ENCODE data around the gene GSS. TPM values are rescaled to one million over a fixed set of nuclear protein-coding genes. Genes with fewer than 3 reads are reported as not detected.
A peak's percentile ranks its signal among the peaks of the same experiment; 100 is the strongest.

GSS gene
- total RNA-seq, 2 donors from 2014 or later = 59.7 to 74.2 TPM

DNA sequence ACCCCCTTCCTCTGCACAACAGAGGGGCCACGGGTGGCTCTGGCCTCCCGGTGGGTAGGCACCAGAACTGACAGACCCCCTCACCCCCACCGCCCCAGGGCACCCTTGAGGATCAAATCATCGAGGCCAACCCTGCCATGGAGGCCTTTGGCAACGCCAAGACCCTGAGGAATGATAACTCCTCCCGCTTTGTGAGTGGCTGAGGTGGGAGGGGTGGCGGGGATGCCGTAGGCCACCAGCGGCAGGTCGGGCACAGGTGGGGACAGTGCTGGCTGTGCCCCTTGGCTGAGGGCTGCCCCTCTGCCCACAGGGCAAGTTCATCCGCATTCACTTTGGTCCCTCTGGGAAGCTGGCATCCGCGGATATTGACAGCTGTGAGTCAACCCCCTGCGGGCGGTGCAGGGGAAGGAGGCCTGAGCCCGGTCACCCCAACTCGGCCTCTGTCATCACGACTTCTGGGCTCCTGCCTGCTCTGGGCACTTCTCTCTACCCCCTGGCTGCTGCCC is 29.2 kb upstream of the GSS start:
- ATAC-seq = no peak
- no peak for DNase-seq (ENCODE audit: low spot score in 2 of 2)

GRCh38 chr20:34983995-34984735 is 28.6 kb upstream of the GSS start:
- H3K36me3 Mint-ChIP-seq = no peaks in the 10 kb centered on the region
- peak overlapping the region in 1 of 2 donors; percentile 19 for H3K27ac Mint-ChIP-seq
- no peaks in the 10 kb centered on the region for H3K9me3 Mint-ChIP-seq
- DNase-seq (ENCODE audit: low spot score in 2 of 2) (no peak), ATAC-seq (no peak)

More for the DNA sequence above, 29.2 kb upstream of the GSS start:
- Mint-ChIP-seq H3K36me3 (no peaks in the 10 kb centered on the region), H3K9me3 (no peaks in the 10 kb centered on the region), H3K27ac (no peak overlapping the region)

GRCh38 chr20:34983089-34983820 is 27.6 kb upstream of the GSS start:
- DNase-seq (ENCODE audit: low spot score in 2 of 2) (no peak), ATAC-seq (no peak)
- peak overlapping the region; percentile 18 to 19 for H3K27ac Mint-ChIP-seq
- no peaks in the 10 kb centered on the region for H3K36me3 Mint-ChIP-seq
- H3K9me3 Mint-ChIP-seq = no peaks in the 10 kb centered on the region

DNA sequence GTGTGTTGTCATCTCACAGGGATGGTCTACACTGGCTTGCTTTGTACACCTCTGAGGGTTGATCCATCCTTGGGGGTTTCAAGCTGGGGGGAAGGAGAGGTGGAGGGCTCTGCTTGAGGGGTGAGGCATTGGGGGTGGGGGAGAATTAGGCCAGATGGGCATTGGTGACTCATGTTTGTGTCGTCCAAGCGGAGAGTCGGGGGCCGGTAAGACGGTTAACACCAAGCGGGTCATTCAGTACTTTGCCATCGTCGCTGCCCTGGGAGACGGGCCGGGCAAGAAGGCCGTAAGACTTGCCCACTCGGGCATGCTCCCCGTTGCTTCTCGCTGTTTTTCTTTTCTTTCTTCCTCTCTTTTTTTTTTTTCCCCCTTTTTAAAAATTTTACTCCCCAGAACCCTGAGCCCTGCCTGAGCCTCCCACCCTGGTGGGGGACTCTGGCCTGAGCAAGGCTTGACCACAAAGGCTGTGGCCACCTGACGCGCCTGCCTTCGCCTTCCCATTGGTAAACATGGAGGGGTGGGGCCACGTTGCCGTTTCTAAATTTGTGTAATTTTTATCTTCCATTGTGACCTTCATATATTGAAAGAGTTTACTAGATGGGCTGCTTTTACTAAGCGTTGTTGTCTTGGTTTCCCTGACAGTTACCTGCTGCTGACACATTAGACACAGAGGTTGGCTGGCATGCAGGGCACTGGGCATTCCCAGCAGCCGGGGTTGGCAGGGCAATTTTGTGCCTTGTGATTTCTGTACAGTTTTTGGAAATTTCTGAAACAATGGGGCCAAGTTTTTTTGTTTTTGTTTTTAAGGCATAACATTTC is 26.9 kb upstream of the GSS start:
- Mint-ChIP-seq H3K9me3 (no peaks in the 10 kb centered on the region), H3K36me3 (no peaks in the 10 kb centered on the region), H3K27ac (no peak overlapping the region)
- DNase-seq (ENCODE audit: low spot score in 2 of 2) (no peak), ATAC-seq (no peak)

DNA sequence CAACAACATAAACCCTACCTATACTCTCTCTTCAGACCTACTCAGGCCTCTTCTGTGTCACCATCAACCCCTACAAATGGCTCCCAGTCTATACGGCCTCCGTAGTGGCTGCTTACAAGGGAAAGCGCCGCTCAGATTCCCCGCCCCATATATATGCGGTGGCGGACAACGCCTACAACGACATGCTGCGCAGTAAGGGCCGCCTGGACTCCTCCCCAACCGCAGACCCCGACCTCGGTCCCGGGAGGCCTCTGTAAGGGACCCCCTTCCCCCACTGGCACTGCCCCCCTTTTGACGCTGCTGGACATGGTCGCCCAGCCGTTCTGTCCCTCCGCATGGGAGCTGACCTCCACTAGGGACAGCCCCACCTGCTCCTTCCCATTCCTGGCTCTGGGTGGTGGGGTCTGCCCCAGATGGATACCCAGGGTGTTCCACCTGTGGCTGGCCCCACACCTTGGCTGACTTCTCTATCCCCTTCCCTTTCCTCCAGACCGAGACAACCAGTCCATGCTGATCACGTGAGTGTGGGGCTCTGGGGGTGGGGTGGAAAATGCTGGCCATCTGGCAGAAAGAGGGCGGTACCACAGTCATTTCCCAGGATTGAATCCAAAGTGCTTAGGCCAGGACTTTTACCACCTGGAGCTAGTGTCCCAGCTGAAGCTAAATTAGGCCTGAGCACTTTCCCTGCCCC is 25.1 kb upstream of the GSS start:
- no peaks in the 10 kb centered on the region for H3K9me3 Mint-ChIP-seq

DNA sequence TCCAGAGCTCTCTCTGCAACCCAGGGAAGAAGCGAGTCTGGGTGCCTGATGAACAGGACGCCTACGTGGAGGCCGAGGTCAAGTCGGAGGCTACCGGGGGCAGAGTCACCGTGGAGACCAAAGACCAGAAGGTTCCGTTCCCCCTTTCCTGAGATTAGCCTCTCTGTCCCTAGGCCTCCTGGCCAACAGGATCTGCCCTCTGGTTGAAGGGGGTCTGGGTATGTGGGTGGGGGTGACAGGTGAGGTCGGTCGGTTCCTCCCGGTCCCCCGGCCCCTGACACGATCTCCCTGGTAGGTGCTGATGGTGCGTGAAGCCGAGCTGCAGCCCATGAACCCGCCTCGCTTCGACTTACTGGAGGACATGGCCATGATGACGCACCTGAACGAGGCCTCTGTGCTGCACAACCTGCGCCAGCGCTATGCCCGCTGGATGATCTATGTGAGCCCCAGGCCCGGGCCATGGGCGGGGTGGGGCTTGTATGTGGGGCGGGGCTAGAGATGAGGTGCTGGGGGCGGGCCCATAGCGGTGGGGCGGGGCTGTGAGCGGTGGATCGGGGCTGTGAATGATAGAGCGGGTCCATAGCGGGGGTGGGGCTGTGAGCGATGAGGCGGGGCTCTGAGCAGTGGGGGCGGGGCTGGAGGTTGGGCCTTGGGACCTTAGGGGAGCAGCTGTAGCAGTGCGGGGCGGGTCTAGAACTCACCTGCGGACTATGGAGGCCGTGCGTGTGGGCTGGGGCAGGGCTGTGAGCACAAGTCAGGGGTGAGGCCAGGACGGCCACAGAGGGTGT is 24.0 kb upstream of the GSS start:
- ATAC-seq (peak in 1 of 2 donors; percentile 48), DNase-seq (ENCODE audit: low spot score in 2 of 2) (no peak)
- no peak overlapping the region for H3K27ac Mint-ChIP-seq
- no peaks in the 10 kb centered on the region for H3K9me3 Mint-ChIP-seq
- H3K36me3 Mint-ChIP-seq = no peaks in the 10 kb centered on the region

More for the DNA sequence above, 25.1 kb upstream of the GSS start:
- ATAC-seq = no peak
- H3K27ac Mint-ChIP-seq = no peak overlapping the region
- no peak for DNase-seq (ENCODE audit: low spot score in 2 of 2)
- no peaks in the 10 kb centered on the region for H3K36me3 Mint-ChIP-seq

GRCh38 chr20:34978092-34978744 is 22.6 kb upstream of the GSS start:
- Mint-ChIP-seq H3K36me3 (no peaks in the 10 kb centered on the region), H3K27ac (no peak overlapping the region), H3K9me3 (no peaks in the 10 kb centered on the region)
- ATAC-seq = no peak
- no peak for DNase-seq (ENCODE audit: low spot score in 2 of 2)

GRCh38 chr20:34977365-34978091 is 21.9 kb upstream of the GSS start:
- Mint-ChIP-seq H3K27ac (no peak overlapping the region), H3K36me3 (no peaks in the 10 kb centered on the region), H3K9me3 (no peaks in the 10 kb centered on the region)
- no peak for DNase-seq (ENCODE audit: low spot score in 2 of 2)
- ATAC-seq = no peak

DNA sequence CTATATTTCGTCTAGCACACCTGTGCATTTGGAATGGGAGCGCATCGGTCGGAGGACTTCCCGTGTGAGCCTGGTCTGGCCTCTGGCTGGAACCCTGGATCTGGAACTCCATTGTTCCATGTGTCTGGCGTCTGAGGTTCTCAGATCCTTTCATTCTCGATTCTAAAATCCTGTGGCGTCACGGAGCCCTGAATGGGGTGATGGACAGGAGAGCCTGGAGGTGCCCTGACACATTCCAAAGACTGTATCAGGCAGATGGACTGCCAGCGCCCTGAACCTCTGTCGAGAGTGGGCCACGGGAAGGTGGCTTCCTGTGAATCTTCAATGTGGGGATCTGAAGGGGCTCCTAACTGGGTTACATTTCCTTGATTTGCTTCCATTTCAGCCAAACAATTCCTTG is 20.7 kb upstream of the GSS start:
- no peak for DNase-seq (ENCODE audit: low spot score in 2 of 2)
- ATAC-seq = no peak
- Mint-ChIP-seq H3K27ac (no peak overlapping the region), H3K36me3 (no peaks in the 10 kb centered on the region), H3K9me3 (no peaks in the 10 kb centered on the region)

GRCh38 chr20:34974246-34974645 is 18.6 kb upstream of the GSS start:
- DNase-seq (ENCODE audit: low spot score in 2 of 2) (no peak), ATAC-seq (no peak)
- H3K9me3 Mint-ChIP-seq = no peaks in the 10 kb centered on the region

DNA sequence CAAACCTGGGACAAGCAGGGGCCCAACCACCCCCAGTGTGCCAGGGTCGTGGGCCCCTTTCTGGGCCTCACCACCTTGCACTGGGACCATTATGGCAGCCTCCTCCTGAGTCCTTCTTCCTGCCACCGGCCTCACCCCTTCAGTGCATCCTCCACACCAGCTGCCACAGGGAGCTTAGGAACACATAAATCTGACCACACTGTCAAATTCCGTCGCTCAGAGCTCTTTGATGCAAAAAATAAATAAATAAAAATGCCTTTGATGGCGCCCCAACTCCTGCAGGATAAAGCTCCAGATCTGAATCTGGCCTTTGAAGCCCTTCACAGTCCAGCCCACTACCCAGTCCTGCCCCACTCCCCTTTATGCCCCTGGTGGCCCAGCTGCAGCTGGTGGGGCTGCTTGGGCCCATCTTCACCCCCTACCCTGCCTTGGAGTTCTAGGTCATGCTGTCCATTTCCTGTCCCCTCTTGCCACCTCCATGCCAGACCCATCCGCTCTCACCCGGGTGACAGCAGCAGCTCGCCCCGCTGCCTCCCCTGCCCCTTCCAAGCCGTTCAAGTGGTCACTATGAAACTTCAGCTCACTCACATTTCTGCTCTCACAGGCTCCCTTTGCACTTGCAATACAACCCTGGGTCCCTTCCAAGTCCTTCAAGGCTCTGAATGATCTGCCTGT is 16.1 kb upstream of the GSS start:
- no peak overlapping the region for H3K27ac Mint-ChIP-seq
- ATAC-seq = no peak

More at GRCh38 chr20:34974246-34974645, 18.6 kb upstream of the GSS start:
- Mint-ChIP-seq H3K36me3 (no peaks in the 10 kb centered on the region), H3K27ac (no peak overlapping the region)

GRCh38 chr20:34970846-34971560 is 15.4 kb upstream of the GSS start:
- ATAC-seq (no peak), DNase-seq (ENCODE audit: low spot score in 2 of 2) (no peak)
- Mint-ChIP-seq H3K27ac (no peak overlapping the region), H3K36me3 (no peaks in the 10 kb centered on the region), H3K9me3 (no peaks in the 10 kb centered on the region)

More for the DNA sequence above, 16.1 kb upstream of the GSS start:
- no peak for DNase-seq (ENCODE audit: low spot score in 2 of 2)
- H3K9me3 Mint-ChIP-seq = no peaks in the 10 kb centered on the region
- no peaks in the 10 kb centered on the region for H3K36me3 Mint-ChIP-seq

- Mint-ChIP-seq H3K9me3 (no peaks in the 10 kb centered on the region), H3K36me3 (no peaks in the 10 kb centered on the region), H3K27ac (no peak overlapping the region)
- no peak for ATAC-seq
- DNase-seq (ENCODE audit: low spot score in 2 of 2) = no peak
These were observed 14.7 kb upstream of the GSS start for GRCh38 chr20:34970193-34970840.

Data from activated naive CD4-positive, alpha-beta T cell treated with anti-CD3 and anti-CD28 coated beads, Interleukin-2, amount 50 U/mL, for 72 hours (primary cell).